NCI-H146 (cell line): Measurements from ENCODE around the gene RARB.

Source experiments
- DNase-seq: peaks from one replicate; lab custom pipeline; 2025; lab: John Stamatoyannopoulos, UW

Gene RARB

GRCh38 chr3:25580534-25580933 lies 152.5 kb downstream of the RARB start:
- no peak for DNase-seq

- DNase-seq: no peak
Observed at GRCh38 chr3:25581335-25581734, 153.3 kb downstream of the RARB start.

- DNase-seq: no peak
Observed at GRCh38 chr3:25581823-25582222, 153.8 kb downstream of the RARB start.

GRCh38 chr3:25582242-25582641 lies 154.2 kb downstream of the RARB start:
- DNase-seq: no peak

GRCh38 chr3:25583343-25583742 lies 155.3 kb downstream of the RARB start:
- no peak for DNase-seq

GRCh38 chr3:25584011-25584789 lies 156.1 kb downstream of the RARB start:
- DNase-seq: no peak

GRCh38 chr3:25585361-25586166 lies 157.5 kb downstream of the RARB start:
- DNase-seq: no peak

GRCh38 chr3:25586167-25586505 lies 158.1 kb downstream of the RARB start:
- DNase-seq: no peak

- no peak for DNase-seq
Observed at GRCh38 chr3:25586553-25586952, 158.5 kb downstream of the RARB start.

- peak; percentile 5 for DNase-seq
Observed at GRCh38 chr3:25587094-25587493, 159.0 kb downstream of the RARB start.

- no peak for DNase-seq
Observed at GRCh38 chr3:25587526-25587925, 159.5 kb downstream of the RARB start.

- no peak for DNase-seq
Observed at GRCh38 chr3:25587975-25588374, 159.9 kb downstream of the RARB start.

GRCh38 chr3:25588441-25589103 lies 160.5 kb downstream of the RARB start:
- DNase-seq: no peak

GRCh38 chr3:25589104-25589782 lies 161.2 kb downstream of the RARB start:
- no peak for DNase-seq

- no peak for DNase-seq
Observed at GRCh38 chr3:25589783-25590258, 161.8 kb downstream of the RARB start.

GRCh38 chr3:25592510-25592968 lies 164.5 kb downstream of the RARB start:
- DNase-seq: no peak

- DNase-seq: no peak
Observed at GRCh38 chr3:25593001-25593400, 164.9 kb downstream of the RARB start.

GRCh38 chr3:25594007-25594502 lies 166.0 kb downstream of the RARB start:
- DNase-seq: no peak

- no peak for DNase-seq
Observed at GRCh38 chr3:25597535-25598101, 169.6 kb downstream of the RARB start.

- DNase-seq: no peak
Observed at GRCh38 chr3:25603703-25604102, 175.6 kb downstream of the RARB start.

GRCh38 chr3:25604107-25604805 lies 176.2 kb downstream of the RARB start:
- no peak for DNase-seq
